ENCODE data around the gene CYB5A.
A peak's percentile ranks its signal among the peaks of the same experiment; 100 is the strongest.

CYB5A gene

GRCh38 chr18:74291771-74292540 is at the start of gene CYB5A:
TSS of gene CYB5A (minus strand) at chr18:74291963. CDS start at chr18:74291875, 88 bp downstream.
- Histone ChIP-seq H3K79me2 (ENCODE audit: low read length) (peaks cover 43% of the 10 kb centered on the region), H3K27me3 (ENCODE audit: low read depth, low read length) (no peaks in the 10 kb centered on the region), H3K4me1 (ENCODE audit: low read length) (peaks cover 17% of the 10 kb centered on the region), H4K20me1 (ENCODE audit: insufficient read depth, low read length) (0 out of 2 replicates have a peak, but pooled peaks cover 10% of the 10 kb centered on the region), H3K4me3 (ENCODE audit: low read length) (peak within 1 kb of the TSS; percentile 82), H2AFZ (ENCODE audit: low read depth, low read length) (peak within 1 kb of the TSS; percentile 95), H3K9ac (ENCODE audit: low read length) (peak within 1 kb of the TSS; percentile 87), H3K4me2 (ENCODE audit: low read length) (peak within 1 kb of the TSS; percentile 86), H3K9me3 (ENCODE audit: insufficient read depth, low read length) (0 out of 2 replicates have a peak, but pooled peaks cover 6% of the 10 kb centered on the region), H3K27ac (ENCODE audit: low read length) (peak within 1 kb of the TSS; percentile 40), H3K36me3 (replicated peaks; ENCODE audit: low read depth, low read length) (peaks cover 6% of the 10 kb centered on the region)
- TF ChIP-seq, protein P1, sequence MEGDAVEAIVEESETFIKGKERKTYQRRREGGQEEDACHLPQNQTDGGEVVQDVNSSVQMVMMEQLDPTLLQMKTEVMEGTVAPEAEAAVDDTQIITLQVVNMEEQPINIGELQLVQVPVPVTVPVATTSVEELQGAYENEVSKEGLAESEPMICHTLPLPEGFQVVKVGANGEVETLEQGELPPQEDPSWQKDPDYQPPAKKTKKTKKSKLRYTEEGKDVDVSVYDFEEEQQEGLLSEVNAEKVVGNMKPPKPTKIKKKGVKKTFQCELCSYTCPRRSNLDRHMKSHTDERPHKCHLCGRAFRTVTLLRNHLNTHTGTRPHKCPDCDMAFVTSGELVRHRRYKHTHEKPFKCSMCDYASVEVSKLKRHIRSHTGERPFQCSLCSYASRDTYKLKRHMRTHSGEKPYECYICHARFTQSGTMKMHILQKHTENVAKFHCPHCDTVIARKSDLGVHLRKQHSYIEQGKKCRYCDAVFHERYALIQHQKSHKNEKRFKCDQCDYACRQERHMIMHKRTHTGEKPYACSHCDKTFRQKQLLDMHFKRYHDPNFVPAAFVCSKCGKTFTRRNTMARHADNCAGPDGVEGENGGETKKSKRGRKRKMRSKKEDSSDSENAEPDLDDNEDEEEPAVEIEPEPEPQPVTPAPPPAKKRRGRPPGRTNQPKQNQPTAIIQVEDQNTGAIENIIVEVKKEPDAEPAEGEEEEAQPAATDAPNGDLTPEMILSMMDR (IDR thresholded peaks at IDR 0.05; ENCODE audit: low read depth, low read length) = no peak
- TF ChIP-seq EZH2phosphoT487 (IDR thresholded peaks at IDR 0.05; ENCODE audit: low read depth) = no peak

DNA sequence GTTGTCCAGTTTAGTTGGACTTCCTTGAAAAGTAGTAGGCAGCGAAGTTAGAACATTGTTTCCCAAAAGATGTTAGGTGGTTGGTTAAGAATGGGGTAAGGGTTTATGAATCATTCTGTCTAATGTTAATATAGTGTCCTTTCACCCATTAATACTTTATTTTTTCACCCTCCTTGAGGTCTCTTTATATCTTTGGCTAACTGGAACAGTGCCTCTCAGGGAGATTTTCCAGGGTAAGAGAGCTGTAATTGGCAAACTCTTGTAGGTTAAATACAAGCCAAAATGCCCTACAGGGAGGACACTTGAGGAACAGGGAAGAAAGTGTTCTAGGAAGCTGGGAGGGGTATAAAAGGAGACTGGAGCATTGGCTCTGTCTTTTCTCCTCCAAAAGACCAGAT is 46.1 kb upstream of the CYB5A start:
- Histone ChIP-seq H3K4me3 (ENCODE audit: low read length) (no peak overlapping the region), H2AFZ (ENCODE audit: low read depth, low read length) (no peak overlapping the region), H3K79me2 (ENCODE audit: low read length) (no peaks in the 10 kb centered on the region), H4K20me1 (ENCODE audit: insufficient read depth, low read length) (no peaks in the 10 kb centered on the region), H3K27me3 (ENCODE audit: low read depth, low read length) (peaks cover 16% of the 10 kb centered on the region; the same call in 1 of the 2 replicates), H3K36me3 (replicated peaks; ENCODE audit: low read depth, low read length) (peaks cover 7% of the 10 kb centered on the region), H3K4me2 (ENCODE audit: low read length) (no peak overlapping the region), H3K9me3 (ENCODE audit: insufficient read depth, low read length) (peaks cover 10% of the 10 kb centered on the region; the same call in 1 of the 2 replicates), H3K4me1 (ENCODE audit: low read length) (peaks cover 18% of the 10 kb centered on the region), H3K9ac (ENCODE audit: low read length) (no peak overlapping the region), H3K27ac (ENCODE audit: low read length) (no peak overlapping the region)
- TF ChIP-seq EZH2phosphoT487 (IDR thresholded peaks at IDR 0.05; ENCODE audit: low read depth) = no peak
- TF ChIP-seq, protein P1 (IDR thresholded peaks at IDR 0.05; ENCODE audit: low read depth, low read length) = no peak

- no peaks in the 10 kb centered on the region for H4K20me1 ChIP-seq (ENCODE audit: insufficient read depth, low read length)
- no peak overlapping the region for H3K27ac ChIP-seq (ENCODE audit: low read length)
- no peak overlapping the region for H2AFZ ChIP-seq (ENCODE audit: low read depth, low read length)
- H3K9me3 ChIP-seq (ENCODE audit: insufficient read depth, low read length) = peaks cover 13% of the 10 kb centered on the region; the same call in 1 of the 2 replicates
- peaks cover 16% of the 10 kb centered on the region; the same call in 1 of the 2 replicates for H3K27me3 ChIP-seq (ENCODE audit: low read depth, low read length)
- H3K4me3 ChIP-seq (ENCODE audit: low read length) = no peak overlapping the region
- no peak overlapping the region for H3K9ac ChIP-seq (ENCODE audit: low read length)
- no peak overlapping the region for H3K4me2 ChIP-seq (ENCODE audit: low read length)
- peaks cover 9% of the 10 kb centered on the region for H3K36me3 ChIP-seq (replicated peaks; ENCODE audit: low read depth, low read length)
- TF ChIP-seq, protein P1 (IDR thresholded peaks at IDR 0.05; ENCODE audit: low read depth, low read length) = no peak
- TF ChIP-seq EZH2phosphoT487 (IDR thresholded peaks at IDR 0.05; ENCODE audit: low read depth) = no peak
- H3K4me1 ChIP-seq (ENCODE audit: low read length) = peaks cover 18% of the 10 kb centered on the region
- no peaks in the 10 kb centered on the region for H3K79me2 ChIP-seq (ENCODE audit: low read length)
Measured at GRCh38 chr18:74337155-74337911, 45.6 kb upstream of the CYB5A start.

DNA sequence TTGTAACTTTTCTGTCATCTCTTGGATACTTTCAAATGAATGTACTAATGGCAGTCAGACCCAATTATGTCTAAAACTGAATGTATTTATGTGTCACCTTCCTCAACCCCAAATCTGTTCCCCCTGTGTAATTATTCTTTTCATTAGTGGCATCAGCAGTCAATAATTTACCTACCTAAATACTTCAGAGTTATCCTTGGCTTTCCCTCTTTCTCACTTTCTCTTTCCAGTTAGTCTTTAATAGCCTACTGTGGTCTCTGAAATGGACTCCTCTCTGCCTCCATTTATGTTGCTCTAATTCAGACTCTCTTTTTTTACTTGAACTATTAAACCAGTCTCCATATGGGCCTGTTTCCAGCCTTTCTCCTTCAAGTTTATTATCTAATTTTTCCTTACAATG is 44.9 kb upstream of the CYB5A start:
- TF ChIP-seq EZH2phosphoT487 (IDR thresholded peaks at IDR 0.05; ENCODE audit: low read depth) = no peak
- TF ChIP-seq, protein P1 (IDR thresholded peaks at IDR 0.05; ENCODE audit: low read depth, low read length) = no peak
- Histone ChIP-seq H3K4me1 (ENCODE audit: low read length) (peaks cover 18% of the 10 kb centered on the region), H3K4me3 (ENCODE audit: low read length) (no peak overlapping the region), H3K27me3 (ENCODE audit: low read depth, low read length) (peaks cover 16% of the 10 kb centered on the region; the same call in 1 of the 2 replicates), H3K9ac (ENCODE audit: low read length) (no peak overlapping the region), H3K27ac (ENCODE audit: low read length) (no peak overlapping the region), H3K36me3 (replicated peaks; ENCODE audit: low read depth, low read length) (peaks cover 9% of the 10 kb centered on the region), H4K20me1 (ENCODE audit: insufficient read depth, low read length) (no peaks in the 10 kb centered on the region), H2AFZ (ENCODE audit: low read depth, low read length) (no peak overlapping the region), H3K79me2 (ENCODE audit: low read length) (no peaks in the 10 kb centered on the region), H3K9me3 (ENCODE audit: insufficient read depth, low read length) (peaks cover 13% of the 10 kb centered on the region; the same call in 1 of the 2 replicates), H3K4me2 (ENCODE audit: low read length) (no peak overlapping the region)

Measured in OCI-LY3 (cell line).